AG04450 (cell line): Measurements from ENCODE around the gene CACNA2D3. TPM values are rescaled to one million over a fixed set of nuclear protein-coding genes. Genes with fewer than 3 reads are reported as not detected.

Source experiments
- CTCF ChIA-PET: fragments of 300-600, 350-600 bp; formaldehyde crosslinking; extraction: SDS; loops from one replicate; lab custom pipeline; 2022; ENCODE audit warnings: antibody characterized with exemption, inconsistent platforms; lab: Charles Lee
- POLR2A ChIA-PET: fragments of 350-600 bp; formaldehyde crosslinking; extraction: SDS; loops from one replicate; lab custom pipeline; 2021; ENCODE audit warnings: antibody characterized with exemption, inconsistent platforms; lab: Yijun Ruan, JAX
- DNase-seq: peaks from one replicate; pipeline ENCODE4 v3.0.0-alpha.2; 2011; ENCODE audit warnings: low read depth, low spot score
- H3K27ac ChIP-seq: one replicate; pipeline ENCODE4 v1.5.1; 2012; ENCODE audit warnings: low read depth, low read length, control low read depth
- H3K27me3 ChIP-seq: one replicate; pipeline ENCODE4 v1.6.0; 2012; ENCODE audit warnings: low read length; ENCODE audit not compliant: control insufficient read depth, insufficient read depth
- H3K4me3 ChIP-seq: 2 replicates; pipeline ENCODE4 v1.5.1; 2011; ENCODE audit warnings: mild to moderate bottlenecking, low read depth, low read length, control low read depth
- H3K9me3 ChIP-seq: 2 replicates; pipeline ENCODE4 v1.5.1; 2012; ENCODE audit warnings: low read length; ENCODE audit not compliant: control insufficient read depth, insufficient read depth
- CTCF ChIP-seq: IDR thresholded peaks from 2 replicates; pipeline ENCODE4 v1.5.1; 2011; ENCODE audit warnings: low read depth, low read length, control low read depth, inconsistent platforms
- polyA plus RNA-seq: library from polyadenylated mRNA; depleted of rRNA; stranded (reverse); fragments of >200 nt; gene quantifications from 2 replicates; pipeline ENCODE4 v1.2.3, GENCODE V29; 2011

Gene CACNA2D3
- polyA plus RNA-seq, 1 experiment = 0.32 TPM

DNA sequence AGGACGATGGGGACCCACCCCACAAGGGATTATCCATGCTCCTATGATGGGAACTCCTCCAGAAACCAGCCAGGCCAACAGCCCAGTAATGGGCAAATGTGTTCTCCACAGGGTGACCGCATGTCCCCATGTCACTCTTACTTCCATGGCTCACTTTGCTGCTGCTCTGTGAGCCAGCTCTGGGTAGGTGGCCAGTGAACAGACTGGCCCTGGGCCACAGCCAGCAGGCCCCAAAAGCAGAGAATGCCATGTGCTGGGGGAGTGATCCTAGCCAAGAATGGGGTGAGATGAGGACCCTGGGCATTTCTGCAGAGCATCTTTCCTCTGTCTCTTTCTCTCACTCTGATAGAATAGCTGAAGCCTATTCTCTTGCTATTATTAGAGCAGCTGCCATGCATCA lies 414.1 kb downstream of the CACNA2D3 start:
- ChIA-PET CTCF (no interaction called here), POLR2A (no interaction called here)
- no peak for TF ChIP-seq CTCF
- DNase-seq = no peak
- Histone ChIP-seq H3K27ac (no peak overlapping the region), H3K4me3 (no peak overlapping the region), H3K27me3 (no peaks in the 10 kb centered on the region), H3K9me3 (no peaks in the 10 kb centered on the region)

GRCh38 chr3:54537506-54537905 lies 415.2 kb downstream of the CACNA2D3 start:
- no peak for TF ChIP-seq CTCF
- CTCF ChIA-PET = no interaction called here
- no peak overlapping the region for H3K4me3 ChIP-seq
- H3K9me3 ChIP-seq = no peaks in the 10 kb centered on the region
- POLR2A ChIA-PET = no interaction called here
- no peak overlapping the region for H3K27ac ChIP-seq
- H3K27me3 ChIP-seq = no peaks in the 10 kb centered on the region
- no peak for DNase-seq

DNA sequence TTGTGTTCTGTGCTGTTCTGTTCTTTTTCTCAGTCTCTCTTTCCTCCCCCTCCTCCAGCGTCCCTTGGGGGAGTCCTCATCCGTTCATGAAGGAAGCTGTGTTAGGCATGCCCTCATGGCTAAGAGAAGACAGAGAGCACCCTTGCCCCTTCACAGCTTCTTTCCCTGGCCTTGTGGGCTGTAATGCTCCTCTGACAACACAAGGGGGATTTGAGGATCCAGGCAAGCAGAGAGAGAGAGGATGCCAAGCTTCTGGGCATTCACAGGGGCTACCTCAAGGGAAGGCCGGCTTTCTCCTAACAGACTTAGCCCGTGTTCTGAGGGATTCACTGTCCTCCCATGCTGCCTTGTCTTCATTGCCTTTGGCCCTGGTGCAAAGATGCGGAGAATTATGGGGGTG lies 416.0 kb downstream of the CACNA2D3 start:
- Histone ChIP-seq H3K9me3 (no peaks in the 10 kb centered on the region), H3K27me3 (no peaks in the 10 kb centered on the region), H3K4me3 (no peak overlapping the region), H3K27ac (no peak overlapping the region)
- TF ChIP-seq CTCF = no peak
- DNase-seq = no peak
- CTCF ChIA-PET = no interaction called here
- POLR2A ChIA-PET = no interaction called here

DNA sequence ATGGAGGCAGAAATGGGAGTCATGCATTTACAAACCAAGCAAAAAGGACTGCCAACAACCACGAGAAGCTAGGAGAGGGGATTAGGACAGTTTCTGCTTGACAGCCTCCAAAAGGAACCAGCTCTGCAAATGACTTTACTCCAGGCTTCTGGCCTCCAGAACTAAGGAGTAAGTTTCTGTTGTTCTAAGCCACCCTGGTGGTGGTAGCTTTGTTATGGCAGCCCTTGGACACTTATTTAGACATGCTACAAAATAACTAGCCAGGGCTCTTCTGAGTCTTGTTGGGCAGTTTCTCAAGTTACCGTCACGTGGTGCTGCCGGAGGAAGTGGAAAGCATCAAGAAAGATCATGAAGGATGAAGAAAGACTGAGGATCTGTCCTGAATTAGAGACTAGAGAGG lies 419.0 kb downstream of the CACNA2D3 start:
- H3K27me3 ChIP-seq = no peaks in the 10 kb centered on the region
- ChIA-PET POLR2A (no interaction called here), CTCF (no interaction called here)
- DNase-seq = no peak
- no peak for TF ChIP-seq CTCF
- H3K4me3 ChIP-seq = no peak overlapping the region
- no peaks in the 10 kb centered on the region for H3K9me3 ChIP-seq
- H3K27ac ChIP-seq = no peak overlapping the region

- H3K9me3 ChIP-seq = no peaks in the 10 kb centered on the region
These were observed 421.1 kb downstream of the CACNA2D3 start for GRCh38 chr3:54543446-54543845.

More at GRCh38 chr3:54543446-54543845, 421.1 kb downstream of the CACNA2D3 start:
- no peak for DNase-seq
- ChIA-PET CTCF (no interaction called here), POLR2A (no interaction called here)
- no peak overlapping the region for H3K27ac ChIP-seq
- H3K4me3 ChIP-seq = no peak overlapping the region
- no peaks in the 10 kb centered on the region for H3K27me3 ChIP-seq
- TF ChIP-seq CTCF = no peak
